H1 (cell line): Measurements from ENCODE around the gene ZXDC. TPM values are rescaled to one million over a fixed set of nuclear protein-coding genes. Genes with fewer than 3 reads are reported as not detected.

Source experiments
- CTCF ChIA-PET: fragments of 300-600 bp; sonication (Branson Sonifier 250); formaldehyde crosslinking; loops from one replicate; lab custom pipeline; 2021; ENCODE audit not compliant: partially characterized antibody; lab: Charles Lee
- POLR2A ChIA-PET: fragments of 300-600 bp; sonication (Branson Sonifier 250); formaldehyde crosslinking; loops from one replicate; lab custom pipeline; 2021; ENCODE audit warnings: inconsistent platforms; ENCODE audit not compliant: partially characterized antibody; lab: Charles Lee
- DNase-seq, 2 experiments: peaks; one replicate each; pipeline versions ENCODE4 v3.0.0 to v3.0.0-alpha.2; 2010 to 2022; ENCODE audit warnings: low spot score in 2 of 2, low read depth in 1 of 2, mixed read lengths in 1 of 2
- FAIRE-seq: peaks from 2 replicates; lab custom pipeline; 2011; peaks lifted over from hg19 to GRCh38; lab: Jason Lieb, UNC
- H2AFZ ChIP-seq: 2 replicates; pipeline ENCODE4 v1.8.1; 2012; ENCODE audit warnings: low read length, inconsistent platforms
- H2AK5ac ChIP-seq: 2 replicates; pipeline ENCODE4 v1.6.1; 2013; ENCODE audit warnings: low read depth, low read length
- H2BK120ac ChIP-seq: replicated peaks from 2 replicates; pipeline ENCODE3; 2013; ENCODE audit warnings: low read depth, low read length, inconsistent platforms
- H2BK12ac ChIP-seq: 2 replicates; pipeline ENCODE4 v1.6.1; 2013; ENCODE audit warnings: low read depth, low read length
- H2BK15ac ChIP-seq: 2 replicates; pipeline ENCODE4 v1.6.1; 2013; ENCODE audit warnings: low read length
- H2BK20ac ChIP-seq: 2 replicates; pipeline ENCODE4 v1.6.1; 2013; ENCODE audit warnings: low read length
- H2BK5ac ChIP-seq: 2 replicates; pipeline ENCODE4 v1.6.1; 2013; ENCODE audit warnings: low read depth, low read length
- H3K14ac ChIP-seq: 2 replicates; pipeline ENCODE4 v1.6.1; 2013; ENCODE audit warnings: inconsistent platforms; ENCODE audit not compliant: insufficient read length
- H3K18ac ChIP-seq: 2 replicates; pipeline ENCODE4 v1.6.1; 2013; ENCODE audit warnings: low read length; ENCODE audit errors: extremely low read depth
- H3K23ac ChIP-seq: 2 replicates; pipeline ENCODE4 v1.6.1; 2013; ENCODE audit warnings: inconsistent platforms; ENCODE audit not compliant: insufficient read length
- H3K23me2 ChIP-seq: 2 replicates; pipeline ENCODE4 v1.6.1; 2013; ENCODE audit warnings: low read depth, low read length
- H3K27ac ChIP-seq: 2 replicates; pipeline ENCODE4 v1.6.1; 2011; ENCODE audit warnings: low read depth, low read length, inconsistent platforms
- H3K27me3 ChIP-seq, 4 experiments: replicated peaks in 1 of 4; 1 replicate in 1 of 4; 2 replicates in 3 of 4; pipeline versions ENCODE4 v1.6.1 to v1.8.1; 2011 to 2013; ENCODE audit warnings: low read length in 3 of 4, mild to moderate bottlenecking in 3 of 4, inconsistent platforms in 2 of 4, mixed read lengths in 2 of 4, moderate library complexity in 1 of 4; ENCODE audit not compliant: control insufficient read depth in 3 of 4, insufficient read depth in 3 of 4; ENCODE audit errors: extremely low read depth in 1 of 4
- H3K36me3 ChIP-seq, 4 experiments: 2 replicates each; pipeline versions ENCODE4 v1.6.1 to v1.8.1; 2011 to 2013; ENCODE audit warnings: mild to moderate bottlenecking in 4 of 4, low read length in 3 of 4, moderate library complexity in 2 of 4, control low read depth in 1 of 4, inconsistent platforms in 1 of 4; ENCODE audit not compliant: insufficient read depth in 4 of 4, control insufficient read depth in 2 of 4
- H3K4ac ChIP-seq: replicated peaks from 2 replicates; pipeline ENCODE3; 2013; ENCODE audit warnings: low read length, low read depth, mixed read lengths, inconsistent platforms; ENCODE audit not compliant: insufficient read length
- H3K4me1 ChIP-seq, 4 experiments: replicated peaks in 1 of 4; 1 replicate in 1 of 4; 2 replicates in 3 of 4; pipeline versions ENCODE4 v1.6.1 to v1.8.1; 2011 to 2013; ENCODE audit warnings: low read length in 3 of 4, inconsistent platforms in 2 of 4, mixed read lengths in 1 of 4; ENCODE audit not compliant: insufficient read depth in 4 of 4, control insufficient read depth in 3 of 4
- H3K4me2 ChIP-seq, 2 experiments: 2 replicates each; pipeline versions ENCODE4 v1.6.1 to v1.8.1; 2011 to 2013; ENCODE audit warnings: low read depth in 2 of 2, low read length in 2 of 2, control low read depth in 1 of 2, inconsistent platforms in 1 of 2, mild to moderate bottlenecking in 1 of 2; ENCODE audit not compliant: insufficient read depth in 1 of 2
- H3K4me3 ChIP-seq, 4 experiments: fragments of 200-600, 300-600 bp in 1 of 4; sonication (generic), shearing (Covaris generic), sonication (Bioruptor Twin) in 1 of 4; 2 replicates each; pipeline versions ENCODE4 v1.5.1 to v1.8.1; 2011 to 2016; ENCODE audit warnings: low read length in 4 of 4, low read depth in 3 of 4, control low read depth in 2 of 4, inconsistent platforms in 2 of 4, mild to moderate bottlenecking in 2 of 4, mixed read lengths in 1 of 4, moderate library complexity in 1 of 4; ENCODE audit not compliant: insufficient read depth in 2 of 4; ENCODE audit errors: extremely low read depth in 1 of 4
- H3K56ac ChIP-seq: replicated peaks from 2 replicates; pipeline ENCODE3; 2013; ENCODE audit warnings: low read depth, mild to moderate bottlenecking, mixed read lengths, low read length, inconsistent platforms; ENCODE audit not compliant: insufficient read length
- H3K79me1 ChIP-seq: 2 replicates; pipeline ENCODE4 v1.6.1; 2013; ENCODE audit warnings: low read depth, low read length, control low read depth
- H3K79me2 ChIP-seq, 2 experiments: 2 replicates each; pipeline versions ENCODE4 v1.6.1 to v1.8.1; 2012 to 2013; ENCODE audit warnings: low read length in 2 of 2, mild to moderate bottlenecking in 2 of 2, inconsistent platforms in 1 of 2; ENCODE audit not compliant: insufficient read depth in 2 of 2, control insufficient read depth in 1 of 2
- H3K9ac ChIP-seq, 4 experiments: replicated peaks in 1 of 4; 1 replicate in 1 of 4; 2 replicates in 3 of 4; pipeline versions ENCODE4 v1.6.1 to v1.8.1; 2011 to 2013; ENCODE audit warnings: low read depth in 3 of 4, low read length in 3 of 4, control low read depth in 2 of 4, mild to moderate bottlenecking in 2 of 4, moderate library complexity in 2 of 4, inconsistent platforms in 1 of 4; ENCODE audit errors: extremely low read depth in 1 of 4
- H3K9me3 ChIP-seq, 2 experiments: 2 replicates each; pipeline versions ENCODE4 v1.6.1 to v1.8.1; 2012 to 2013; ENCODE audit warnings: mild to moderate bottlenecking in 2 of 2, moderate library complexity in 2 of 2, control low read depth in 1 of 2, inconsistent platforms in 1 of 2, low read depth in 1 of 2, low read length in 1 of 2, mixed read lengths in 1 of 2; ENCODE audit not compliant: insufficient read depth in 2 of 2
- H4K20me1 ChIP-seq, 2 experiments: replicated peaks in 1 of 2; 2 replicates each; pipeline versions ENCODE3 to v1.8.1; 2011 to 2013; ENCODE audit warnings: inconsistent platforms in 2 of 2, low read length in 2 of 2, mild to moderate bottlenecking in 1 of 2; ENCODE audit not compliant: insufficient read depth in 2 of 2, control insufficient read depth in 1 of 2
- H4K5ac ChIP-seq: 2 replicates; pipeline ENCODE4 v1.6.1; 2013; ENCODE audit warnings: low read length, low read depth, mixed read lengths, inconsistent platforms; ENCODE audit not compliant: insufficient read length
- H4K8ac ChIP-seq: 2 replicates; pipeline ENCODE4 v1.8.0; 2013; ENCODE audit warnings: mild to moderate bottlenecking, moderate library complexity, low read length, inconsistent platforms; ENCODE audit not compliant: insufficient read depth; ENCODE audit errors: extremely low read depth
- H4K91ac ChIP-seq: replicated peaks from 2 replicates; pipeline ENCODE3; 2013; ENCODE audit warnings: low read length, mixed read lengths, inconsistent platforms; ENCODE audit not compliant: insufficient read length
- BRCA1 ChIP-seq: IDR thresholded peaks from 2 replicates; pipeline ENCODE4 v1.6.1; 2012; ENCODE audit warnings: low read depth, low read length, improper control_type of control experiment
- RAD21 ChIP-seq, 2 experiments: IDR thresholded peaks in 1 of 2; conservative IDR thresholded peaks in 1 of 2; 2 replicates each; pipeline ENCODE4 v1.6.1; 2011; ENCODE audit warnings: low read depth in 2 of 2, low read length in 2 of 2, improper control_type of control experiment in 1 of 2, inconsistent platforms in 1 of 2, mild to moderate bottlenecking in 1 of 2, moderate library complexity in 1 of 2
- TBP ChIP-seq: IDR thresholded peaks from 2 replicates; pipeline ENCODE4 v1.6.1; 2011; ENCODE audit warnings: low read depth, low read length, improper control_type of control experiment
- WGBS, 2 experiments: shearing (Covaris generic) in 1 of 2; methylation state at CpG; one replicate each; pipeline versions ENCODE4 v1.1.6 to v1.1.7; 2013 to 2015; ENCODE audit warnings: low lambda C conversion rate in 2 of 2, mixed read lengths in 2 of 2, inconsistent platforms in 1 of 2, low coverage in 1 of 2, missing lambda C conversion rate in 1 of 2; ENCODE audit not compliant: insufficient replicate concordance in 2 of 2, insufficient coverage in 1 of 2, insufficient read length in 1 of 2; ENCODE audit errors: extremely low coverage in 1 of 2, missing lambda C conversion rate in 1 of 2; 5-methylcytosine and 5-hydroxymethylcytosine counted together
- polyA plus RNA-seq, 7 experiments: library from polyadenylated mRNA; depleted of rRNA in 3 of 7; stranded (reverse) in 5 of 7; unstranded in 2 of 7; fragments of >200 nt in 5 of 7; fragments of 200-250 nt in 2 of 7; gene quantifications; 1 replicate in 5 of 7; 2 replicates in 1 of 7; 4 replicates in 1 of 7; pipeline versions ENCODE4 v1.2.1 to v1.2.3, GENCODE V29; 2011 to 2013; ENCODE audit warnings: missing spikeins in 2 of 7, mixed read lengths in 2 of 7
- total RNA-seq: library from RNA; stranded (reverse); fragmentation: NEBNext Ultra II Directional; extraction: Animal tissue kit (Norgen Biotek cat#: 25700); gene quantifications from 2 replicates; pipeline ENCODE4 v1.2.1, GENCODE V29; 2021
- TF ChIP-seq, protein P1 (sequence below), 3 experiments: IDR thresholded peaks; 1 replicate in 2 of 3; 2 replicates in 1 of 3; pipeline versions ENCODE4 v1.5.1 to v1.6.1; 2011; ENCODE audit warnings: low read length in 3 of 3, mild to moderate bottlenecking in 3 of 3, inconsistent platforms in 2 of 3, low read depth in 1 of 3, moderate library complexity in 1 of 3; ENCODE audit not compliant: insufficient read depth in 1 of 3; ENCODE audit errors: control extremely low read depth in 1 of 3
- TF ChIP-seq, protein P2 (sequence below): IDR thresholded peaks from 2 replicates; pipeline ENCODE4 v1.6.1; 2011; ENCODE audit warnings: low read depth, mild to moderate bottlenecking, low read length; ENCODE audit not compliant: insufficient read depth
- TF ChIP-seq, protein P3 (sequence below): IDR thresholded peaks from 2 replicates; pipeline ENCODE4 v1.6.1; 2012; ENCODE audit warnings: low read length, inconsistent platforms

ZXDC gene
- total and polyA plus RNA-seq, 2 of the 8 experiments (the other 6 are each of a cell fraction or from before 2014, with no cell fraction given): 12.7 to 24.3 TPM

DNA sequence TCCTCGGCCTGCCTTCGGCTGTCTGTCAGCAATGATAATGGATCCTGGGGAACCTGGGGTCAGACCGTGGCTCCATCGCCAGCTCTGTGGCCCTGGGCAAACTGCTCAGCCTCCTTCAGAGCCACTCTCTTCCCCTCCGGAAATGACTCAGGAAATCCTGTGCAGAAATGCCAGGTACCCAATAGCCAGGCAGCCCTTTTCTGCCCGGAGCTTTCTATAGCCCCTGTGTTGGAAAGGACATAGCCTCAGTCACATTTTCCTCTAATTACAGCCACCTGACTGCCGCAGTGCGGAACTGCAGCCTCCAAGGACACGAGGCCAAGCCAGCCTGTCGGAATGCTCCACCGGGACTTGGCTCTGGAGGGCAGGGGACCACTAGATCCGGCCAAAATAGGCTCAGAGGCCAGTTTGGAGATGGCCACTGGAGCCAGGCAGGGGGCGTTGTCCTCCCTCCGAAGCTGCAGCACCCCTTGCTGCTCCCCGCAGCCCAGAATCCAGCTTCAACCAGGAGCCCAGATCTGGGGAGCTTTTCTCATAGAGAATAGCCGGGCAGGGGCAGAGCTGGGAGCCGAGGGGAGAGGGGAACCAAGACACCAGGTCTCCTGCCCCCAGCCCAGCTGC lies 11.6 kb upstream of the ZXDC start:
- Histone ChIP-seq H4K8ac (no peak overlapping the region), H3K4ac (peak overlapping the region; percentile 40), H3K27ac (no peak overlapping the region), H2BK20ac (peak overlapping the region; percentile 62; the same call in 1 of the 2 replicates), H2AK5ac (no peak overlapping the region; the same call in 1 of the 2 replicates), H4K91ac (peak overlapping the region; percentile 82), H3K9ac (no peak overlapping the region), H3K4me2 (no peak overlapping the region), H3K36me3 (no peaks in the 10 kb centered on the region), H3K56ac (no peak overlapping the region), H3K4me3 (no peak overlapping the region), H3K23me2 (0 out of 2 replicates have a peak, but pooled peaks cover 1% of the 10 kb centered on the region), H2AFZ (no peak overlapping the region), H3K4me1 (peaks cover 0 to 22% (median 12%) of the 10 kb centered on the region in 4 experiments; a peak in 6 of 7 replicates), H2BK120ac (no peak overlapping the region), H3K9me3 (no peaks in the 10 kb centered on the region), H3K27me3 (0 out of 7 replicates have a peak, but pooled peaks cover 0 to 2% (median 0%) of the 10 kb centered on the region in 4 experiments), H4K20me1 (no peaks in the 10 kb centered on the region), H3K14ac (no peak overlapping the region), H2BK5ac (peak overlapping the region; percentile 87; the same call in 1 of the 2 replicates), H2BK12ac (peak overlapping the region; percentile 95; the same call in 1 of the 2 replicates), H3K18ac (no peak overlapping the region), H2BK15ac (peak overlapping the region; percentile 46; the same call in 1 of the 2 replicates), H3K23ac (no peak overlapping the region), H3K79me1 (no peaks in the 10 kb centered on the region), H3K79me2 (no peaks in the 10 kb centered on the region), H4K5ac (no peak overlapping the region)
- 80% methylated on average over 17 of the region's 17 CpGs; no CpG with 5 or more reads in 1 of the 2 experiments for WGBS, 2 experiments
- CTCF ChIA-PET: interaction anchor here (0.6 to 5.7 kb wide), 18 partner anchors 9 to 350 kb away, joined by 3 to 49 read pairs (median 3); partner anchors contain the start of gene CFAP100
- DNase-seq (no peak), FAIRE-seq (no peak)
- POLR2A ChIA-PET: interaction anchor here (4.6 kb wide), 1 partner anchor 12 kb away, joined by 23 read pairs; the partner anchor contains the start of gene ZXDC
- TF ChIP-seq, protein P1, sequence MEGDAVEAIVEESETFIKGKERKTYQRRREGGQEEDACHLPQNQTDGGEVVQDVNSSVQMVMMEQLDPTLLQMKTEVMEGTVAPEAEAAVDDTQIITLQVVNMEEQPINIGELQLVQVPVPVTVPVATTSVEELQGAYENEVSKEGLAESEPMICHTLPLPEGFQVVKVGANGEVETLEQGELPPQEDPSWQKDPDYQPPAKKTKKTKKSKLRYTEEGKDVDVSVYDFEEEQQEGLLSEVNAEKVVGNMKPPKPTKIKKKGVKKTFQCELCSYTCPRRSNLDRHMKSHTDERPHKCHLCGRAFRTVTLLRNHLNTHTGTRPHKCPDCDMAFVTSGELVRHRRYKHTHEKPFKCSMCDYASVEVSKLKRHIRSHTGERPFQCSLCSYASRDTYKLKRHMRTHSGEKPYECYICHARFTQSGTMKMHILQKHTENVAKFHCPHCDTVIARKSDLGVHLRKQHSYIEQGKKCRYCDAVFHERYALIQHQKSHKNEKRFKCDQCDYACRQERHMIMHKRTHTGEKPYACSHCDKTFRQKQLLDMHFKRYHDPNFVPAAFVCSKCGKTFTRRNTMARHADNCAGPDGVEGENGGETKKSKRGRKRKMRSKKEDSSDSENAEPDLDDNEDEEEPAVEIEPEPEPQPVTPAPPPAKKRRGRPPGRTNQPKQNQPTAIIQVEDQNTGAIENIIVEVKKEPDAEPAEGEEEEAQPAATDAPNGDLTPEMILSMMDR (IDR thresholded peaks at IDR 0.05; ENCODE audit: control extremely low read depth in 1 of 3, insufficient read depth in 1 of 3, low read depth in 1 of 3, low read length in 3 of 3): peak in 2 of 3 experiments; percentile 53 to 59; a peak in 3 of 4 replicates
- TF ChIP-seq BRCA1: no peak
- TF ChIP-seq, protein P2, sequence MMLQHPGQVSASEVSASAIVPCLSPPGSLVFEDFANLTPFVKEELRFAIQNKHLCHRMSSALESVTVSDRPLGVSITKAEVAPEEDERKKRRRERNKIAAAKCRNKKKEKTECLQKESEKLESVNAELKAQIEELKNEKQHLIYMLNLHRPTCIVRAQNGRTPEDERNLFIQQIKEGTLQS: no peak
- TF ChIP-seq, protein P3, sequence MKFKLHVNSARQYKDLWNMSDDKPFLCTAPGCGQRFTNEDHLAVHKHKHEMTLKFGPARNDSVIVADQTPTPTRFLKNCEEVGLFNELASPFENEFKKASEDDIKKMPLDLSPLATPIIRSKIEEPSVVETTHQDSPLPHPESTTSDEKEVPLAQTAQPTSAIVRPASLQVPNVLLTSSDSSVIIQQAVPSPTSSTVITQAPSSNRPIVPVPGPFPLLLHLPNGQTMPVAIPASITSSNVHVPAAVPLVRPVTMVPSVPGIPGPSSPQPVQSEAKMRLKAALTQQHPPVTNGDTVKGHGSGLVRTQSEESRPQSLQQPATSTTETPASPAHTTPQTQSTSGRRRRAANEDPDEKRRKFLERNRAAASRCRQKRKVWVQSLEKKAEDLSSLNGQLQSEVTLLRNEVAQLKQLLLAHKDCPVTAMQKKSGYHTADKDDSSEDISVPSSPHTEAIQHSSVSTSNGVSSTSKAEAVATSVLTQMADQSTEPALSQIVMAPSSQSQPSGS: no peak
- peak; percentile 37; the same call in 1 of the 2 replicates for TF ChIP-seq TBP
- TF ChIP-seq RAD21 (IDR thresholded peaks at IDR 0.05 in 1 of 2, conservative IDR thresholded peaks at IDR 0.05 in 1 of 2; ENCODE audit: low read depth in 2 of 2, low read length in 2 of 2): peak in 1 of 2 experiments; percentile 49; a peak in 3 of 4 replicates
